Lower lobe of right lung (tissue), 2 donors: Measurements from ENCODE around the gene DTD1. TPM values are rescaled to one million over a fixed set of nuclear protein-coding genes. Genes with fewer than 3 reads are reported as not detected.

Source experiments
- ATAC-seq, 2 donors: fragments of 200-7000 bp; cut with Tn5 transposase; one replicate each; pipeline ENCODE4 v1.9.1; 2020 to 2022; ENCODE audit warnings: mild to moderate bottlenecking in 2 of 2, moderate library complexity in 2 of 2
- DNase-seq: peaks from one replicate; pipeline ENCODE4 v3.0.0-alpha.2; 2020
- H3K27ac ChIP-seq: fragments of 200-600 bp; one replicate; pipeline ENCODE4 v1.8.0; 2022
- H3K27me3 ChIP-seq: fragments of 200-600 bp; one replicate; pipeline ENCODE4 v1.8.0; 2022; ENCODE audit warnings: low read depth
- H3K36me3 ChIP-seq: fragments of 200-600 bp; one replicate; pipeline ENCODE4 v1.8.0; 2022; ENCODE audit warnings: mild to moderate bottlenecking
- H3K4me1 ChIP-seq: fragments of 200-600 bp; one replicate; pipeline ENCODE4 v1.8.0; 2022
- H3K4me3 ChIP-seq: fragments of 200-600 bp; one replicate; pipeline ENCODE4 v1.8.0; 2022; ENCODE audit warnings: mild to moderate bottlenecking
- H3K9me3 ChIP-seq: fragments of 200-600 bp; one replicate; pipeline ENCODE4 v1.8.0; 2022
- intact Hi-C: fragments of 100-400 bp; cut with DNase I; formaldehyde crosslinking; loops from one replicate; pipeline ENCODE4 v1.11.0; 2022
- total RNA-seq: library from RNA; stranded (reverse); fragmentation: NEBNext Ultra II Directional; extraction: Animal tissue kit (Norgen Biotek cat#: 25700); gene quantifications from one replicate; pipeline ENCODE4 v1.2.1, GENCODE V29; 2021
- TF ChIP-seq, protein P1 (sequence below): fragments of 200-600 bp; IDR thresholded peaks from one replicate; pipeline ENCODE4 v1.8.0; 2022; ENCODE audit warnings: antibody characterized with exemption, mild to moderate bottlenecking
- donor health status: DM: no; HTN: yes; CAD: no; lungs with severe emphysema.

DTD1 gene
- total RNA-seq, 1 donor from 2014 or later: 15.7 TPM

DNA sequence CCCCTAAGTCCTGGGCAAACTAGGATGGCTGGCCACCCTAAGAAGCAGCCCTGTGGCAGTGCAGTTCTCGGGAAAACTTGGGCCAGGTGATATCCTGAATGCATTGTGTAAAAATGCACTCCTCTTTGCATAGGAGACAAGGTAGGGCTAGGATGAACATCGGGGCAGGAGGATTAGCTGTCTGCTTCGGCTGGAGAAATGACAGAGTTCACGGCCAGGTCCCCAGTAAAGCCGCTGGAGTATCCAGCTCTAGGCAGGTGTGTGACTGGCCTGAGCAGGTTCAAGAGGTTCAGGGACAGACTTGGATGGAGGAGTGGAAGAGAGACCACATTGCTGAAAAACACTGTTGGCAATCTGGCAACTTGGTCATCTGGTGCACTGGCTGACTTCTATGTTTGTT is 26.4 kb downstream of the DTD1 start:
- Histone ChIP-seq H3K9me3 (no peaks in the 10 kb centered on the region), H3K4me3 (no peak overlapping the region), H3K4me1 (peaks cover 8% of the 10 kb centered on the region), H3K27ac (no peak overlapping the region), H3K27me3 (no peaks in the 10 kb centered on the region), H3K36me3 (peaks cover 12% of the 10 kb centered on the region)
- TF ChIP-seq, protein P1, sequence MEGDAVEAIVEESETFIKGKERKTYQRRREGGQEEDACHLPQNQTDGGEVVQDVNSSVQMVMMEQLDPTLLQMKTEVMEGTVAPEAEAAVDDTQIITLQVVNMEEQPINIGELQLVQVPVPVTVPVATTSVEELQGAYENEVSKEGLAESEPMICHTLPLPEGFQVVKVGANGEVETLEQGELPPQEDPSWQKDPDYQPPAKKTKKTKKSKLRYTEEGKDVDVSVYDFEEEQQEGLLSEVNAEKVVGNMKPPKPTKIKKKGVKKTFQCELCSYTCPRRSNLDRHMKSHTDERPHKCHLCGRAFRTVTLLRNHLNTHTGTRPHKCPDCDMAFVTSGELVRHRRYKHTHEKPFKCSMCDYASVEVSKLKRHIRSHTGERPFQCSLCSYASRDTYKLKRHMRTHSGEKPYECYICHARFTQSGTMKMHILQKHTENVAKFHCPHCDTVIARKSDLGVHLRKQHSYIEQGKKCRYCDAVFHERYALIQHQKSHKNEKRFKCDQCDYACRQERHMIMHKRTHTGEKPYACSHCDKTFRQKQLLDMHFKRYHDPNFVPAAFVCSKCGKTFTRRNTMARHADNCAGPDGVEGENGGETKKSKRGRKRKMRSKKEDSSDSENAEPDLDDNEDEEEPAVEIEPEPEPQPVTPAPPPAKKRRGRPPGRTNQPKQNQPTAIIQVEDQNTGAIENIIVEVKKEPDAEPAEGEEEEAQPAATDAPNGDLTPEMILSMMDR: no peak
- DNase-seq: no peak
- ATAC-seq: no peak
- intact Hi-C loops: no loop called here

DNA sequence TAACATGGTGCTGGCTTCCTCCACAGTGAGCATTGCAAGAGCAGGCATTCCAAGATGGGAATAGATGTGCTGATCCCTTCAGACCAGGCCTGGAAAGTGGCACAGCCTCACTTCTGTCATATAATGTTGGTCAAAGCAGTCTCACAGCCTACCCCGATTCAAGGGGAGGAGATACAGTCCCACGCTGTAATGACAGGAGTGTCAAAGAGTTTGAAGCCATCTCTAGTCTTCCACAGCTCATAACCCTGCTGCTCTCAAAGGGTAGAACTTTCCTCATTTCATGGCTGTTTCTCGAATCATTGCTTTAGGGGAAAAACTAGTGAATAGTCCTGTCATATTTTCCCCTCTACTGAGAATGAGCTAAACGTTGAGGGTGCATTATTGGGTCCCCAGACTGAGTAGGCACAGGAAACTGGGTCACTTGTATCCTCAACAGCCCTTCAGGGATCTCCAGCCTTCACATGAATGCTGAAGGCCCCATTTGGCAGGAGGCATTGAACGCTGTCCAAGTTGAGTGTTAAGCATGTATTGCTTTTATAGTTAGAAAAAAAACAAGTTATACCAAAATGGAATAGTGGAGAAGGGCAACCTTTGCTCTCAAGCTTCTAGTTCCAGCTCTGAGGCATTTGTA is 27.3 kb downstream of the DTD1 start:
- TF ChIP-seq, protein P1: no peak
- no peak overlapping the region for H3K4me3 ChIP-seq
- H3K9me3 ChIP-seq: no peaks in the 10 kb centered on the region
- ATAC-seq (peak; percentile 44 to 57), DNase-seq (no peak)
- H3K36me3 ChIP-seq: peaks cover 7% of the 10 kb centered on the region
- no peak overlapping the region for H3K27ac ChIP-seq
- intact Hi-C loops: no loop called here
- H3K4me1 ChIP-seq: peaks cover 8% of the 10 kb centered on the region
- H3K27me3 ChIP-seq: no peaks in the 10 kb centered on the region

DNA sequence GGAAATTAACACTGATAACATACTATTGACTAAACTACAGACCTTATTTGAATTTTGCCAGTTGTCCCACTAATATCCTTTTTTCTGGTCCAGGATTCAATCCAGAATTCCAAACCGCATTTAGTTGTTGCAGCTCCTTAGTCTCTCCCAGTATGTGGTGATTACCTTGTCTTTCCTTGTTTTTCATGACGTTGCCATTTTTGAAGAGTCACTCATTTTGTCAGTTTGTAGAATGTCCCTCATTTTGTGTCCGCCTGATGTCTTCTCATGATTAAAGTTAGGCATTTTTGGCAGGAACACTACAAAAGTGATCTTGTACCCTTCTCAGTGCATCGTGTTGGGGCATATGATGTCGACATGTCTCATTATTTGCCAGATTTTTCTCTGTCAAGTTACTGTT is 33.1 kb downstream of the DTD1 start:
- intact Hi-C loops: no loop called here
- no peak for ATAC-seq
- DNase-seq: no peak

DNA sequence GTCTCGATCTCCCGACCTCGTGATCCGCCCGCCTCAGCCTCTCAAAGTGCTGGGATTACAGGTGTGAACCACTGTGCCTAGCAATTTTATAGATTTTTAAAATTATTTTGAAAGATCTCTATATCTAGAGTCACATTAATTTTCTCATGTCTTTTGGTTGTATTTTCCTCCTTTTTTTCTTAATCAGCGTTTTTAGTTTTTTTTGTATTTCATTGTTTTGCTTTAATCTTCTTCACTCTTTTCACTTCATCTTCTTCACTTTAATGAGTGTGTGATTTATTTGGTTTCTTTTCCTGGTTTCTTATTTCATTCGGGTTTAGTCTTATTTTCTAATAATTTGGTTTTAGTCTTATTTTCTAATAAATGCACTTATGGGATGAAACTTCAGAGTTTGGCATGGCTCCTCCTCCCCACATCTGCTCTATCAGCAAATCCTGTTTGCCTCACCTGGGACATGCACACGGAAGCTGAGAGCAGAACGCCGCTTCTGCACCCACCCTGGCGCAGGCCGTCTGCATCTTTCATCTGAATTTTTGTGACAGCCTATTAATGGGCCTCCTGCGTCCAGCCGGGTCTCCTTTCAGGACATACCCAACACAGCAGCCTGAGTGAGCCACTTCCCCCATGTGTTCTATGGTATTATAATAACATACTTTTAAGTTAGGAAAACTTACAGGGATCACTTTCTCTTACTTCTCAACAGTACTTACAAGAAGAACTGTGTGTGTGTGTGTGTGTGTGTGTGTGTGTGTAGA is 35.5 kb downstream of the DTD1 start:
- no peak overlapping the region for H3K4me3 ChIP-seq
- H3K36me3 ChIP-seq: no peaks in the 10 kb centered on the region
- DNase-seq: no peak
- no peaks in the 10 kb centered on the region for H3K4me1 ChIP-seq
- ATAC-seq: no peak
- TF ChIP-seq, protein P1: no peak
- H3K27ac ChIP-seq: no peak overlapping the region
- intact Hi-C loops: no loop called here
- no peaks in the 10 kb centered on the region for H3K9me3 ChIP-seq
- H3K27me3 ChIP-seq: no peaks in the 10 kb centered on the region

More for the DNA sequence above, 33.1 kb downstream of the DTD1 start:
- H3K36me3 ChIP-seq: no peaks in the 10 kb centered on the region
- H3K27ac ChIP-seq: no peak overlapping the region
- no peaks in the 10 kb centered on the region for H3K4me1 ChIP-seq
- no peaks in the 10 kb centered on the region for H3K9me3 ChIP-seq
- TF ChIP-seq, protein P1: no peak
- H3K4me3 ChIP-seq: no peak overlapping the region
- H3K27me3 ChIP-seq: no peaks in the 10 kb centered on the region

DNA sequence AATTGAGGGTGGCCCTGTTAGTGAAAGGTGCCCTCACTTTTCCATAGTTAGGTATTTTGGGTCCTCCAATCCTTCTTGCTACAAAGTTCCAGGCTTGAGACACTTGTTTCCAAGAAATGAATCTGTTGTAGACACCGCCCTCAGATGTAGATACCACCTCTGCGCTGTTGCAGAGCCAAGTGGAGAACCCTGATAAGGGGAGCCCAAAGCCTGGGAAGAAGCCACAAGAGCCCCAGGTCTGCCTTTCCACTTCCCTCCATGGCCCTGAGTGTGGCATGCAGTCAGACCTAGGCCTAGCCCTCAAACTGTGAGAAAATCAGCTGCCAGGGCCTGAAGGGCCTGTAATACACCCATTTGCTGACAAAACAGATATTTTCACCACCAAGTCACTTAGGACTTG is 37.1 kb downstream of the DTD1 start:
- Histone ChIP-seq H3K36me3 (peaks cover 7% of the 10 kb centered on the region), H3K4me3 (no peak overlapping the region), H3K27me3 (no peaks in the 10 kb centered on the region), H3K27ac (no peak overlapping the region), H3K9me3 (no peaks in the 10 kb centered on the region), H3K4me1 (no peaks in the 10 kb centered on the region)
- ATAC-seq (no peak), DNase-seq (no peak)
- intact Hi-C loops: no loop called here
- TF ChIP-seq, protein P1: no peak
